K562 (cell line): ENCODE data around the gene TPRG1L. TPM values are rescaled to one million over a fixed set of nuclear protein-coding genes. Genes with fewer than 3 reads are reported as not detected.

ENCODE experiments used
- CEBPG ChIP-seq, 3 experiments: fragments of 200-800 bp in 1 of 3; sonication (Bioruptor generic) in 1 of 3; sonication (generic) in 1 of 3; formaldehyde crosslinking in 1 of 3; IDR thresholded peaks in 2 of 3; conservative IDR thresholded peaks in 1 of 3; 2 replicates each; pipeline versions ENCODE4 v1.6.1 to v1.8.0; 2016 to 2022; ENCODE audit warnings: missing compliant biosample characterization in 2 of 3, missing genetic modification characterization in 2 of 3, mild to moderate bottlenecking in 1 of 3, missing genetic modification reagents in 1 of 3
- CREB3L1 ChIP-seq: fragments of 450-650 bp; IDR thresholded peaks from 2 replicates; pipeline ENCODE4 v1.6.1; 2014; ENCODE audit warnings: low read depth, mild to moderate bottlenecking, moderate library complexity, borderline replicate concordance
- EWSR1 ChIP-seq: fragments of 450-650 bp; IDR thresholded peaks from 2 replicates; pipeline ENCODE4 v1.6.1; 2018; ENCODE audit warnings: borderline replicate concordance, mild to moderate bottlenecking, low read depth, moderate library complexity; ENCODE audit not compliant: partially characterized antibody
- FUS ChIP-seq: fragments of 200-400 bp; formaldehyde crosslinking; optimal IDR thresholded peaks from 2 replicates; pipeline ENCODE3; 2017; ENCODE audit warnings: low read depth, low read length
- MAZ ChIP-seq, 2 experiments: fragments of 450-650 bp in 1 of 2; sonication (generic) in 1 of 2; formaldehyde crosslinking; IDR thresholded peaks in 1 of 2; conservative IDR thresholded peaks in 1 of 2; 2 replicates each; pipeline versions ENCODE4 v1.4.0 to v1.5.0; 2020; ENCODE audit warnings: mild to moderate bottlenecking in 1 of 2, missing genetic modification reagents in 1 of 2
- MXI1 ChIP-seq: IDR thresholded peaks from 2 replicates; pipeline ENCODE4 v1.6.1; 2011; ENCODE audit warnings: low read depth, mild to moderate bottlenecking, improper control_type of control experiment, low read length
- PATZ1 ChIP-seq: fragments of 250-450 bp; sonication (Bioruptor Pico); IDR thresholded peaks from 2 replicates; pipeline ENCODE4 v1.5.0; 2020; ENCODE audit warnings: mild to moderate bottlenecking, borderline replicate concordance
- PCBP2 ChIP-seq: fragments of 200-400 bp; formaldehyde crosslinking; IDR thresholded peaks from 2 replicates; pipeline ENCODE4 v1.6.1; 2018; ENCODE audit warnings: low read length, low read depth, mild to moderate bottlenecking, moderate library complexity; ENCODE audit not compliant: poor library complexity, severe bottlenecking
- POLR3A ChIP-seq: IDR thresholded peaks from 2 replicates; pipeline ENCODE4 v1.6.1; 2011; ENCODE audit warnings: borderline replicate concordance, mild to moderate bottlenecking, moderate library complexity; ENCODE audit not compliant: insufficient read length, insufficient read depth; ENCODE audit errors: extremely low read depth
- RFX7 ChIP-seq: fragments of 250-450 bp; sonication (Bioruptor Pico); IDR thresholded peaks from 2 replicates; pipeline ENCODE4 v1.5.1; 2021; ENCODE audit warnings: mild to moderate bottlenecking
- TAL1 ChIP-seq: fragments of 450-650 bp; IDR thresholded peaks from 2 replicates; pipeline ENCODE4 v1.6.1; 2016; ENCODE audit warnings: mild to moderate bottlenecking
- YY1 ChIP-seq, 3 experiments: IDR thresholded peaks; 2 replicates each; pipeline ENCODE4 v1.6.1; 2011; ENCODE audit warnings: low read length in 2 of 3, mild to moderate bottlenecking in 2 of 3, moderate library complexity in 2 of 3, borderline replicate concordance in 1 of 3, control low read depth in 1 of 3, low read depth in 1 of 3; ENCODE audit not compliant: insufficient read depth in 3 of 3, insufficient replicate concordance in 2 of 3, control insufficient read depth in 1 of 3, insufficient read length in 1 of 3; ENCODE audit errors: extremely low read depth in 1 of 3
- ZNF140 ChIP-seq: fragments of 250-450 bp; sonication (Bioruptor Pico); IDR thresholded peaks from 2 replicates; pipeline ENCODE4 v1.8.0; 2021; ENCODE audit warnings: moderate library complexity, mild to moderate bottlenecking, inconsistent platforms
- ZNF217 ChIP-seq: sonication (generic); formaldehyde crosslinking; IDR thresholded peaks from 2 replicates; pipeline ENCODE4 v1.8.0; 2022; ENCODE audit warnings: mild to moderate bottlenecking, missing genetic modification reagents
- ZNF253 ChIP-seq: fragments of 250-450 bp; sonication (Bioruptor Pico); conservative IDR thresholded peaks from 2 replicates; pipeline ENCODE4 v1.6.1; 2021; ENCODE audit warnings: mild to moderate bottlenecking
- ZNF583 ChIP-seq: fragments of 250-450 bp; sonication (Bioruptor Pico); IDR thresholded peaks from 2 replicates; pipeline ENCODE4 v1.4.0; 2020
- ZNF717 ChIP-seq: fragments of 250-450 bp; sonication (Bioruptor Pico); IDR thresholded peaks from 2 replicates; pipeline ENCODE4 v1.5.0; 2021
- ZSCAN29 ChIP-seq: fragments of 450-650 bp; IDR thresholded peaks from 2 replicates; pipeline ENCODE4 v1.6.1; 2017
- polyA plus RNA-seq, 8 experiments: library from polyadenylated mRNA; depleted of rRNA in 4 of 8; stranded (reverse) in 5 of 8; unstranded in 3 of 8; fragments of >200 nt; fragmentation: Nextera tagmentation in 2 of 8; fragmentation: Illumina TruSeq in 1 of 8; extraction: Ambion mirVana in 2 of 8; extraction: Trizol in 1 of 8; gene quantifications; 2 replicates each; pipeline versions ENCODE4 v1.2.1 to v1.2.3, GENCODE V29; 2011 to 2014; ENCODE audit warnings: inconsistent platforms in 1 of 8, missing spikeins in 1 of 8
- total RNA-seq, 7 experiments: library from RNA; depleted of rRNA in 6 of 7; stranded (reverse); fragments of >200 nt in 6 of 7; fragmentation: Illumina TruSeq in 2 of 7; extraction: Trizol in 2 of 7; gene quantifications; 2 replicates each; pipeline versions ENCODE4 v1.2.1 to v1.2.3, GENCODE V29; 2011 to 2021; ENCODE audit warnings: low replicate concordance in 1 of 7
- TF ChIP-seq, protein P1 (sequence below): sonication (generic); formaldehyde crosslinking; IDR thresholded peaks from 2 replicates; pipeline ENCODE4 v1.8.1; 2023; ENCODE audit warnings: mild to moderate bottlenecking, missing genetic modification reagents, moderate library complexity
- TF ChIP-seq, protein P2 (sequence below): fragments of 450-650 bp; IDR thresholded peaks from 2 replicates; pipeline ENCODE4 v1.6.1; 2018; ENCODE audit warnings: mild to moderate bottlenecking, low read depth; ENCODE audit not compliant: partially characterized antibody

Gene TPRG1L
- total and polyA plus RNA-seq, 9 of the 15 experiments (the other 6 are each of a cell fraction or from before 2014, with no cell fraction given): 1.6 to 11.0 (median 6.2) TPM

DNA sequence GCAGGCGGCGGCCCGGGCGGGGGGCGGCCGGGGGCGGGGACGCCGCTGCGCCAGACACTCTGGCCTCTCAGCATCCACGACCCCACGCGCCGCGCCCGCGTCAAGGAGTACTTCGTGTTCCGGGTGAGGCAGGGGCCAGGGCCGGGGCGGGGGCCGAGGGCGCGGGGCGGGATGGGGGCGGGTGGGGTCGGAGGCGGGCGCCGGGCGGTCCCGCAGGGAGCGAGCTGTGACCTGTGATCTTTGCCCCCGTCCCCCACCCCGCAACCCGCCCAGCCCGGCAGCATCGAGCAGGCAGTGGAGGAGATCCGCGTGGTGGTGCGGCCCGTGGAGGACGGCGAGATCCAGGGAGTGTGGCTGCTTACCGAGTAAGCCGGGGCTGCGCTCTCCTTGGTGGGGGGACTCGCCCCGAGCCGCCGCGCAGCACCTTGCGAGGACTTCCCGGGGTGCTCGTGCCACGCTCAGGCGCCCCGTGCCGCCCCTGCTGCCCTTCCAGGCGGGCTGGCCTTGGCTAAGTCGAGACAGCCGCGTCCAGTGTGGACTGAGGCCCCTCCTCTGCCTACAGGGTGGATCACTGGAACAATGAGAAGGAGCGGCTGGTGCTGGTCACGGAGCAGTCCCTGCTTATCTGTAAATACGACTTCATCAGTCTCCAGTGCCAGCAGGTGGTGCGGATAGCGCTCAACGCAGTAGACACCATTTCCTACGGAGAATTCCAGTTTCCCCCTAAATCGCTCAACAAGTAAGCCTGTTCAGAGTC, 514 bp downstream of the TPRG1L start (continued):
- TF ChIP-seq CREB3L1 (no peak), ZNF583 (CRISPR knock-in tag) (no peak), ZNF717 (CRISPR knock-in tag) (no peak), RFX7 (CRISPR knock-in tag) (no peak), ZNF140 (CRISPR knock-in tag) (no peak), PATZ1 (CRISPR knock-in tag) (no peak), YY1 (IDR thresholded peaks at IDR 0.05; ENCODE audit: borderline replicate concordance in 1 of 3, control insufficient read depth in 1 of 3, extremely low read depth in 1 of 3, insufficient read depth in 3 of 3, insufficient read length in 1 of 3, insufficient replicate concordance in 2 of 3, low read depth in 1 of 3, low read length in 2 of 3) (peak in 2 of 3 experiments; percentile 17 to 62), ZNF217 (no peak), CEBPG (CRISPR knock-in tag; IDR thresholded peaks at IDR 0.05) (no peak), CEBPG (tag; conservative IDR thresholded peaks at IDR 0.05 in 1 of 2, IDR thresholded peaks at IDR 0.05 in 1 of 2) (no peak), ZSCAN29 (no peak), FUS (no peak), MAZ (CRISPR knock-in tag; conservative IDR thresholded peaks at IDR 0.05 in 1 of 2, IDR thresholded peaks at IDR 0.05 in 1 of 2) (peak; percentile 16 to 50; a peak in 2 of 4 replicates), ZNF253 (CRISPR knock-in tag) (no peak), EWSR1 (no peak), MXI1 (no peak), PCBP2 (no peak), TAL1 (peak; percentile 80), POLR3A (no peak)
- TF ChIP-seq, protein P1, sequence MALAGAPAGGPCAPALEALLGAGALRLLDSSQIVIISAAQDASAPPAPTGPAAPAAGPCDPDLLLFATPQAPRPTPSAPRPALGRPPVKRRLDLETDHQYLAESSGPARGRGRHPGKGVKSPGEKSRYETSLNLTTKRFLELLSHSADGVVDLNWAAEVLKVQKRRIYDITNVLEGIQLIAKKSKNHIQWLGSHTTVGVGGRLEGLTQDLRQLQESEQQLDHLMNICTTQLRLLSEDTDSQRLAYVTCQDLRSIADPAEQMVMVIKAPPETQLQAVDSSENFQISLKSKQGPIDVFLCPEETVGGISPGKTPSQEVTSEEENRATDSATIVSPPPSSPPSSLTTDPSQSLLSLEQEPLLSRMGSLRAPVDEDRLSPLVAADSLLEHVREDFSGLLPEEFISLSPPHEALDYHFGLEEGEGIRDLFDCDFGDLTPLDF: no peak
- TF ChIP-seq, protein P2, sequence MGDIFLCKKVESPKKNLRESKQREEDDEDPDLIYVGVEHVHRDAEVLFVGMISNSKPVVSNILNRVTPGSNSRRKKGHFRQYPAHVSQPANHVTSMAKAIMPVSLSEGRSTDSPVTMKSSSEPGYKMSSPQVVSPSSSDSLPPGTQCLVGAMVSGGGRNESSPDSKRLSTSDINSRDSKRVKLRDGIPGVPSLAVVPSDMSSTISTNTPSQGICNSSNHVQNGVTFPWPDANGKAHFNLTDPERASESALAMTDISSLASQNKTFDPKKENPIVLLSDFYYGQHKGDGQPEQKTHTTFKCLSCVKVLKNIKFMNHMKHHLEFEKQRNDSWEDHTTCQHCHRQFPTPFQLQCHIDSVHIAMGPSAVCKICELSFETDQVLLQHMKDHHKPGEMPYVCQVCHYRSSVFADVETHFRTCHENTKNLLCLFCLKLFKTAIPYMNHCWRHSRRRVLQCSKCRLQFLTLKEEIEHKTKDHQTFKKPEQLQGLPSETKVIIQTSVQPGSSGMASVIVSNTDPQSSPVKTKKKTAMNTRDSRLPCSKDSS: no peak
